HG02642 (cell line): ENCODE results near the gene ADAMTS13.
A peak's percentile ranks its signal among the peaks of the same experiment; 100 is the strongest.
"Not testable (repeated sequence)": the region's sequence is repeated elsewhere in the genome, so short reads cannot be mapped to it uniquely, and the experiment has no call there.

ENCODE experiments used
- ATAC-seq: cut with Tn5 transposase; IDR thresholded peaks from one replicate; pipeline ENCODE4 v1.9.1; 2021; ENCODE audit warnings: mild to moderate bottlenecking; ENCODE audit not compliant: unreplicated experiment, poor library complexity

Gene ADAMTS13

DNA sequence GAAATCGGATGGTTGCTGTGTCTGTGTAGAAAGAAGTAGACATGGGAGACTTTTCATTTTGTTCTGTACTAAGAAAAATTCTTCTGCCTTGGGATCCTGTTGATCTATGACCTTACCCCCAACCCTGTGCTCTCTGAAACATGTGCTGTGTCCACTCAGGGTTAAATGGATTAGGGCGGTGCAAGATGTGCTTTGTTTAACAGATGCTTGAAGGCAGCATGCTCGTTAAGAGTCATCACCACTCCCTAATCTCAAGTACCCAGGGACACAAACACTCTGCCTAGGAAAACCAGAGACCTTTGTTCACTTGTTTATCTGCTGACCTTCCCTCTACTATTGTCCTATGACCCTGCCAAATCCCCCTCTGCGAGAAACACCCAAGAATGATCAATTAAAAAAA, 30.7 kb upstream of the ADAMTS13 start:
- ATAC-seq, result not testable (repeated sequence)

DNA sequence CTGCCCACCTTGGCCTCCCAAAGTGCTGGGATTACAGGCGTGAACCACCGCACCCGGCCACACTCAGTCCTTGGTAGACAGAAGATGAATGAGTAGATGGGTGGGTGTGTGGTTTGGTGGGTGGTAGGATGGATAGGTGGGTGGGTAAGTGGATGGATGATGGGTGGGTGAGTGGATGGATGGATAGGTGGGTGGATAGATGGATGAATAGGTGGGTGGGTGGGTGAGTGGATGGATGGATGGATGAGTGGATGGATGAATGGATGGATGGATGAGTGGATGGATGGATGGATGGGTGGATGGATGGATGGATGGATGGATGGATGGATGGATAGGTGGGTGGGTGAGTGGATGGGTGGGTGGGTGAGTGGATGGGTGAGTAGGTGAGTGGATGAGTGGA, 29.9 kb upstream of the ADAMTS13 start:
- not testable (repeated sequence) for ATAC-seq

DNA sequence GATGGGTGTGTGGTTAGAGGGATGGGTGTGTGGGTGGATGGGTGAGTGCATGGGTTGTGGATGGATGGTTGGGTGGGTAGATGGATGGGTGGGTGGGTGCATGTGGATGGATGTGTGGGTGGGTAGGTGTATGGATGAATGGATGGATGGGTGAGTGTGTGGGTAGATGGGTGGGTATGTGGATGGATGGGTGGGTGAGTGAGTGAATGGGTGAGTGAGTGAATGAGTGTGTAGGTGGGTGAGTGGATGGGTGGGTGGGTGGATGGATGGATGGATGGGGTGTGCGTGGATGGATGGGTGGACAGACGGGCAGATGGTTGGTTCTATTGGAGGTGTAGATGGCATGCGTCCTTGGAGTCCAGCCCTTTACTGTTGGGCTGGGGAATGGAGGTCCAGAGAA, 28.8 kb upstream of the ADAMTS13 start:
- ATAC-seq, result no peak

DNA sequence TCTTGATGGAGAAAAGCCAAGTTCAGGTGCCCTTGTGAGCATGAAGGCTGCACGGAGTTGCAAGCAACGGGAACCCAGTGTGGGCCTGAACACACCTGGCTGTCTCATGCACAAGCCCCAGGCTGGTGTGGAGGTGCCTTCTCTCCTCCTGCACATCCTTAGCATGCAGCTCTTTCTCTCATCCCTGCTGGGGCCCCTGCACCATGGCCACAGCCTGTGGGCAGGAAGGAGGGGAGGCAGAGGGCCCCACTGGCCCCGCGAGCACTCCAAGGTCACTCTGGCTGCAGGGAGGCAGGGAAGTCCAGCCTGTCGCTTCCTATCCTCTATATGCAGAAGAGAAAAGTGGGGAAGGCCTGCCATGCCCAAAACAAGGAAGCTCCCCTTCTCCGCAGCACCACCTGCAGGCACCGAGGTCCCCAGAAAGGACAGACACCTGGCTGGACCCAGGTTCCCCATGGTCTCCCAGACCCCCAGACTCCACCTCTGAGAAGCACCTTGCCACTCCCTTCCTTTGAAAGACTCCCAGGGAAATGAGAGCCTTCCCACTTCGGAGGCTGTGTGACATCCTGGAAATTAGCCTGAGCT, 27.4 kb upstream of the ADAMTS13 start:
- no peak for ATAC-seq

DNA sequence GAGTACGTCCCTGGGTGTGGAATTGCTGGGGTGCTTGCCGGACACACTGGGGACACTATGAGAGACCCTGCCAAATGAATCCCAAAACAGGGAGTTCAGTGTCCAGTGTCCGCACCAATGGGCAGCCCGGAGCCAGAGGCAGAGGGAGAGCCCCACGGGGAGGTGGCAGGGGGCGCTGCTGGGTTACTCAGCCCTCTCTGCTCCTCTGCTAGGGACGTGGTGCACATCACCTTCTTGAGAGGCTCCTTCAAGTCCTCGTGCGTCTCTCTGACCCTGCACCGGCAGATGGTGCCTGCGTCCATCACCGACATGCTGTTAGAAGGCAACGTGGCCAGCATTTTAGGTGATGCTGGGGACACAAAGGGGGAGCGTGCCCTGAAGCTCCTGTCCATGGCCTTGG, 25.2 kb upstream of the ADAMTS13 start:
- ATAC-seq, result no peak

DNA sequence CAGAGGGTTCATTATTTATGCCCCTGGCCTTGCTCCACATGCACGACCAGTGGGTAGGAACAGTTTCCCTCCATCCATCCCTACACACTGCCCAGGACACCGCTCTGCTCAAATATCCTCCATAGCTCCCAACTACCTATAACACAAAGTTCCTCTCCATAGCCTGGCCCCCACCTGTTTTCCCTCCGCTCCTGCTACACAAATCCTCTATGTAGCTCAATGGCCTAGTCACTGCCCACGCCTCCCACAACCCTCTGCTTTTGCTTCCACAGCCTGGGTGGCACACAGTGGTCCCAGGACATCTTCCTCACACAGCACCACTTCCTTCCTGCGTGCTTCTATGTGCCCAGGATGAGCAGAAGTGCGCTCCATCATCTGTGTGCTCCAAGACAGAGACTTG, 24.8 kb upstream of the ADAMTS13 start:
- ATAC-seq, result no peak

DNA sequence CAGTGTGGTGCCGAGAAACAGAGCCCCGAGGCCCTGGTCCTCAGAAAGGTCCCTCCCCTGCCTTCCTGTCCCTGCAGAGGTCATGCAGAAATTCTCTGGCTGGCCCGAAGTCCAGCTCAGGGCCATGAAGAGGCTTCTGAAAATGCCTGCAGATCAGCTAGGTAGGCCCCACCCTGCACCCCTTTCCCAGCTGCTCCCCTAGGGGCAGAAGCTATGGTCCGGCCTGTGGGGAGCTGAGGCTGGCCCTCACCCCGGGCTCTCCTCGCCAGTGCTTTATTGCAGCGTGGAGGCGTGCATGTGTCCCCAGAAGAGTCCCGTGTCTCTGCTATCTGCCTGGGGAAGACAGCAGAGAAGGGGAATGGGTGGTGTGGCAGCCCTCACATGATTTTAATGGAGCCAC, 24.3 kb upstream of the ADAMTS13 start:
- ATAC-seq, result no peak

DNA sequence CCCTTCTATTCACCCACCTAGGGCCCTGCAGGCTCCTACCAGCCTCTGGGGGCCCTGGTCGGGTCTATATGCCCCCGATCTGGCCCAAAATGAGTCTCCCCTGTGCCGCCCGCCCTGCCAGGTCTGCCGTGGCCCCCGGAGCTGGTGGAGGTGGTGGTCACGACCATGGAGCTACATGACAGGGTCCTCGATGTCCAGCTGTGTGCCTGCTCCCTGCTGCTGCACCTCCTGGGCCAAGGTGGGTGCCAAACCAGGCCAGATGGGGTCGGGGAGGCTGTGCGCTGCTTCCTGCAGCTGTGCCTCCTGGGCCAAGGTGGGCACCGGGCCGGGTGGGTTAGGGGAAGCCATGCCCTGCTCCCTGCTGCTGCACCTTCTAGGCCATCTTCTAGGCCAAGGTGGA, 21.9 kb upstream of the ADAMTS13 start:
- no peak for ATAC-seq

DNA sequence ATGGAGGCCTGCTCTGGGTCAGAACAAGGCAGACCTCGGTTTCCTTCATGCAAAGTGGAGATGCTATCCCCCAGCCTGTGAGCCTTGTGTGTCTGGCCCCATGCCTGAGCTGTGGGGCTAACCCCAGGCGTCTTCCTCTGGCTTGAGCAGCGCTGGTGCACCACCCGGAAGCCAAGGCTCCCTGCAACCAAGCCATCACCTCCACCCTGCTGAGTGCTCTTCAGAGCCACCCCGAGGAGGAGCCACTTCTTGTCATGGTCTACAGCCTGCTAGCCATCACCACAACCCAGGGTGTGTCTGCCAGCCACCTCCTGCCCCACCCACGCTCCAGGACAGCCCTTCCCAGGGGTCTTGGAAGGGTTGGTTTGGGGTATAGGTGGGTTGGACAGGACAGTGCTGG, 20.6 kb upstream of the ADAMTS13 start:
- ATAC-seq, result no peak

DNA sequence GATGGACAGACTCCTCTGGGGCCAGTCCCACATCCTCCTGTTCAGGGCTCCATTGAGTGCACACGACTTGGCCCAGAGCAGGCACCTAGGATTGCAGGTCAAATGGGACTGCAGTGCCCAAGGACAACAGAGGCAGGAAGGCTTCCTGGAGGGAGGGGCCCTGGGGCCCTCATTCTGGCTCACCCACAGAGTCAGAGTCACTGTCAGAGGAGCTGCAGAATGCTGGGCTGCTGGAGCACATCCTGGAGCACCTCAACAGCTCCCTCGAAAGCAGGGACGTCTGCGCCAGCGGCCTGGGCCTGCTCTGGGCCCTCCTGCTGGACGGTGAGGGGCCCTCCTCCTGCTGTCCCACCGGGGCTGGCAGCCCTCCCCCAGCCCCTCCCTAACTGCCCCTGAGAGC, 19.5 kb upstream of the ADAMTS13 start:
- ATAC-seq, result no peak

DNA sequence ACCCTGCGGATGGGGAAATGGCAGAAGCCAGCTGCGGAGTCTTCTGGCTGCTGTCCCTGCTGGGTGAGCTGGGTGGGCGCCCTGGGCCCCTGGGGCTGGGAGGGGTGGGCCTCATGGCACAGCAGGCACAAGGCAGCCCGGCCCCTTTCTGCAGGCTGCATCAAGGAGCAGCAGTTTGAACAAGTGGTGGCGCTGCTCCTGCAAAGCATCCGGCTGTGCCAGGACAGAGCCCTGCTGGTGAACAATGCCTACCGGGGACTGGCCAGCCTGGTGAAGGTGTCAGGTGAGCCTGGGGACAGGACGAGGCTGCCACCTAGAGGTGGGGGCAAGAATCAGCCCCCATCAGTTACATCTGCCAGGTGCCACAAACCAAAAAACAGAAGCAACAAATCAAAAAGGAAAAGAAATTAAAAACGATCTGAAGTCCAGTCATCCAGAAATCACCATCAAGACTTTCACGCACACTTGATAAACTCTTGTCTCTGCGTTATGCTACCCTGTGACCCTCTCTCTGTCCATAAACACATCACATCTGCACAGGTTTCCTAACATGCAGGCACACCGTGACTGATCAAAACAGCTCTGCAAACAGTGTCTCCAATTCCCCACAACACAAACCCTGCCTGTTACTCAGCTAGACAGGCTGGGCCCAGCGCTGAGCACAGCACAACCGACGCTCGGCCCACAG, 18.3 kb upstream of the ADAMTS13 start:
- ATAC-seq, result no peak

DNA sequence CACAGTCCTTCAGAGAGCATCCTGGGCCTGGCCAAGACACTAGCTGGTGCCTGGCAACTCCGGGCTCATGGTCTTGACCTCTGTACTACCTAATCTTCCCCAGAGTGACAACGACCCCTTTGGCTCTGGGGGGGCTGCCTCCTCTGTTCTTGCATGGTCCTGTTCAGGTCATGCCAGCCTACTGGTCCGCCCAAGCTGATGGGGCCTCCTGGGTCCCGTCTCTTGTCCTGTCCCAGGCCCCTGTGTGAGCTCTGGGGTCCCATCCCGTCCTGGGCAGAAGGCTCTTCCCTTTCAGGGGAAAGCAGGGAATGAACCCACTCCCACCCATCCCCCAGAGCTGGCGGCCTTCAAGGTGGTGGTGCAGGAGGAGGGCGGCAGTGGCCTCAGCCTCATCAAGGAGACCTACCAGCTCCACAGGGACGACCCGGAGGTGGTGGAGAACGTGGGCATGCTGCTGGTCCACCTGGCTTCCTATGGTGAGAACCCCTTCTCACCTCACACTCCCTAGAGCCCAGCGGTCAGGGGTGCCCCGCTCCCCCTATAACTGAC, 17.6 kb upstream of the ADAMTS13 start:
- ATAC-seq, result no peak

DNA sequence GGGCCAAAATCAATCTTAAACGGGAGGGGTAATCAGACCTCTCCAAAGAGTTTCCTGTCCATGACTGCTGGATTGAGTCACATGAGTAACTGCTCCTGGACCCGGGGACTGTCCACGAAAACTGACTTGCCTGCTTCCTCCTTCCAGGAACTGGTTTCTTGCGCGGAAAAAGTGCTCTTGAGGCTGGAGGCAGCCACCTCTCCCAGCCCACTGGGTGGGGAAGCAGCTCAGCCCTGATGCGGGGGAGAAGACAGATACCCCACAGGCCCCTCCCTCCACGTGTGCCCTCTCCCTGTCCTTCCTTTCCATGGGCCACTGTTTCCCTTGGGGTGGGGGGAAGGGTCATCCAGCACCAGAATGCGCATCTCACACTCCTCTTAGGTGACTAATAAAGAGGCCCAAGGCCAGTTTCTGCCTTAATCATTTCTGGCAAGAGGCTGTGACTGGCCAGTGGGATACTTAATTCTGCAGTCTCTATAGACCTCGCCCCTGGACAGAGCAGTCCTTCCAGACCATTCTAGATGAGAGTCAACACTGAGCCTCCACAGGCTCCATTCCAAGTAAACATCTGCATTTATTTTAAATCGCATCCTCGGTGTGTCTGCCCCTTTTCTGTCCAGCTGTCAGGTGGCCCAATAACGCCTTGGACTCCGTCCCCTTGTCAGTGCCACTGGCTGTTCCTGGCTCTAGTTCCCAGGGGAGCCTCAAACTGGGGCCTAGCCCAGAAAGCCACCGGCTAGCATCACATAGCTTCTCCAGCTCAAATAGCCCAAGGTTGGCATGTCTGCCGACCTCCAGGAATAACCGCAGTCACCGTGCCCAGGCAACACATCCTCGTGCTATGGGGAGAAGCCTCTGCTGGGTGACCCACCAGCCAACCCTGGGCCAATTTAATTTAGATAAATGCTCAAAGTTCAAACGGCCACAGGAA, 16.4 kb upstream of the ADAMTS13 start:
- ATAC-seq, result no peak

DNA sequence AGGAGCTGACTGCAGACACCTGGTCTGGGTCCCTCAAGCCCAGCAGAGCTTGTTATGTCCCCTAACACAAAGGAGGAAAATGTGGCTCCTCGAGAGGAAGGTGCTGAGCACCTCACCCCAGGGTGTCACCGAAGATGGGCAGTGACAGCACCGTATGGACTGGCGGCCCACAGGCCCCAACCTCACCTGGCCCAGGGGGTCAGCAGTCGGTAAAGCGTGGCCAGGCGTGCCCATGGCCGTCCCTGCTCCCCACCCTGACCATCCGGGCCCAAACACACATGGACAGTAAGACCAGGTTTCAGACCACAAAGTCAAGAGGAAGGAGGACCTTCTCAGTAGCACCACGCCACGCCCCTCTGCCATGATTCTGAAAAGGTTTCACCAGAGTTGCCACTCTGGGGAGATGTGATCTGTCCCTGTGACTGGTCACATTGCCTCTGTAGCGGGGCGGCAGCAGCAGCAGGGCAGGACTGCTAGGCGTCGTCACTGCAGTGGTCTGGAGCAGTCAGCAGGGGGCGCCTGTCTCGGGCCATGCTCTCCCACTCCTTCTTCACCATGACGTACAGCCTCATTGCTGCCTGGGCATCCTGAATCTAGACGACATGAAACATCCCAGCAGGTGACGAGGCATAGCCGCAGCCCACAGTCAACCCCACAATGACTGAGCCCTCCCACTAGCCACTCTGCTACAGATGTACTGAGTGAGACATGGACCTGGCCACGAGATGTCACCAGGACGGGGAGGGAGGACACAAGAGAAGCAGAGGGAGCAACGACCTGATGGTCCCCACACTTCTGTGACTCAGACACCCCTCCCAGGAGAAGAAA, 15.5 kb upstream of the ADAMTS13 start:
- ATAC-seq, result peak; percentile 70

DNA sequence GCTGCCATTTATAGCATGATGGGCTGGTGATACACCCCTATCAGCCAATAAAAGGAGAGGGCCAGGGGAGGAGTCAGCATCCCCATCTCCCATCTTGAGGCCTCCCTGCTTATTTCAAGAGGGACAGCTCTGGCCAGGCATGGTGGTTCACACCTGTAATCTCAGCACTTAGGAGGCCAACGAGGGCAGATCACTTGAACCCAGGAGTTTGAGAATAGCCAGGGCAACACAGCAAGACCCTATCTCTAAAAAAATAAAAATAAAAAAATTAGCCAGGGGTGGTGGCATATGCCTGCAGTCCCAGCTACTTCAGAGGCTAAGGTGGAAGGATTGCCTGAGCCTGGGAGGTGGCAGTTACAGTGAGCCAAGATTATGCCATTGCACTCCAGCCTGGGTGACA, 14.1 kb upstream of the ADAMTS13 start:
- no peak for ATAC-seq

DNA sequence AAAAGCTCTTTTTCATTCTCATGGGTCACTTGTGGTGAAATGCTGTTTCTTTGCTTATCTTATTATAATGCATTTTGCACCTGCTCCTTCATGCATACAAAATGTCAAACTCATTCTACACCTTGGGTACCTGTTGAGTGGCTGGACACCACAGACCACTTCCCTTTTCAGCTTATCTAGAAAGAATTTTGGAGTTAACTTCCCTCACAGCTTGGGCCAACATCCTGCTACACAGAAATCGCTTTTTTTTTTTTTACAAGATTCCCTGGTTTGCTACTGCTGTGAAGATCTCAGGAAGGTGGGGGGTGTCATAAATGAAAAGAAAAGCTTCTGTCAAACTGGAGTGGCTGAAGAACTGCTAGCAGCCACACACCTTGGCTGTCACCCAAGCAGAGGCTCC, 7.0 kb upstream of the ADAMTS13 start:
- no peak for ATAC-seq

DNA sequence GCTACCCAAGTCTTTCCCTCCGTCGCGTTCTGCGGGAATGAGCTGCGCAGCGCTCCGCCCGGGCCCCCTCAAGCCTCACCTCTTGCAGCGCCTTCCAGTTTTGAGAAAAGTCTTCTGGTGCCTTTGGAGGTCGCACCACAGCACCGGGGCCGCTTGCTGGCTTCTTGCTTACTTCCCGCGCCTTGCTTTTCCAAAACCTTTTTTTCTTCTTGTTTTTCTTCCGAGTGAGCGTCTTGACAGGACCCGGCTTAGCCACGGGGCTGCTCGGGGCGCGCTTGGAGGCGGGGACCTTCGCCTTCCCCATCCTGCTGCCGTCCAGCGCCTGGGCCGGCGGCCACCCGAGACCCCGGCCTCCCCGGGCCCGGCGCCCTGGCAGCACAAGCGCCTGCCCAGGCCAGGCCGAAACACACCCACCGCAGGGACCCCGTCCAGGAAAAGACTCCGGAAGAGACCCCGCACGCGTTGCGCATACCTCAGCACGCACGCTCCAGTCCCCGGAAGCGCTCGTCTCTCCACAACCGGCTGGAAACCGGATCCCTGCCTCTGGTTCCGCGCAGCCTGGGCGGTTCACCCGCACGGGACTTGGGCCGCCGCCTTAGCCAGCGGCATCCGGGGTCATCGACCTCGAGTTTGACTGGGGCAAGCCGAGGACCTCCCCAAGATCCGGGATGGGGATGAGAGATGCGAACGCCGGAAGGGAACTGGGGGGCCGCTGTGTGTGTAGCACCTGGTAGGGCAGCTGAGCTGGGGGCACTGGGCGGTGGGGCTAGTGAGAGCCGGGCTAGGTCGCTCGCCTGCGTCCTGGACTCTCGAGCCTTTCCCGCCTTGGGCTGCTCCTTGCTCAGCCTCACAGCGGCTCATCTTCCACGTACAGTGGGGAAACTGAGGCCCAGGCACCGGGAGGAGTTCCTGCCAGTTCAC, 4.4 kb upstream of the ADAMTS13 start, which contains the start of gene REXO4:
Gene REXO4, minus strand, starts transcription at position 470 of the 921 bp plus-strand sequence. Its CDS starts 166 bp downstream, at position 304.
- ATAC-seq, result peak; percentile 69

DNA sequence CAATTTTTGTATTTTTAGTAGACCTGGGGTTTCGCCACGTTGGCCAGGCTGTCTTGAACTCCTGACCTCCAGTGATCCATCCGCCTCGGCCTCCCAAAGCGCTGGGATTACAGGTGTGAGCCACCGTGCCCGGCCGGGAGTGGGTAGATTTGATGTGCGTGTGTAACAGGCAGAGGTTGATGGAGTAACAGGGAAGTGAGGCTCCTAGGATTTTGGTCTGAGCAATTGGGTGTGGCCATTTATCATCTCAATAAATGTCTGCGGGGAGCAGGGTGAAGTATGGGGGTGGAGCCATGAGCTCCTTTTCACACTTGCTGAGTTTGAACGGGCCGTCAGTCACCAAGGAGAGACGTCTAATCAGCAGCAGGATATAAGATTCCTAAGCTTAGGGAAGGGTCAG, 3.2 kb upstream of the ADAMTS13 start:
- ATAC-seq, result no peak

DNA sequence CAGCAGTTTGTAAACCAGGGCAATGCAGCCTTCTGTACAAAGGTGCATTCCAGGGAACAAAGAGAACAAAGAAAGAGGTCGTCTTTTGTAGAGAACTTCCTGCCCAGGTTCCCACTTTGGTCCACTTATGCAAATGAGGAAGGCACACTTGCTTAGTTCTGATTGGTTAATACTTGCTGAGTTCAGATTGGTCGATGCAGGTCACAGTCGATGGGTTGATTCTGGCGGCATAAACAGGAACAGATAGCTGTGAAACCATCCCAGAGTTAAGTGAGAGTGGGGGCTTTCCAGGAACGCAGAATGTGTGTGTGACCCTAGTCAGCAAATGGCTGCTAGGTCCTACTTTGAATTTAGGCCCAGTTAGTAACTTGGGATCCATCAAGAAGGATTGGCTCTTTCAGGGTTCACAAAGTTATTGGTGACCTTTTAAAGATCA, 1.8 kb upstream of the ADAMTS13 start:
- ATAC-seq, result no peak
